ENCODE measurements around the gene CCNYL1.

DNA sequence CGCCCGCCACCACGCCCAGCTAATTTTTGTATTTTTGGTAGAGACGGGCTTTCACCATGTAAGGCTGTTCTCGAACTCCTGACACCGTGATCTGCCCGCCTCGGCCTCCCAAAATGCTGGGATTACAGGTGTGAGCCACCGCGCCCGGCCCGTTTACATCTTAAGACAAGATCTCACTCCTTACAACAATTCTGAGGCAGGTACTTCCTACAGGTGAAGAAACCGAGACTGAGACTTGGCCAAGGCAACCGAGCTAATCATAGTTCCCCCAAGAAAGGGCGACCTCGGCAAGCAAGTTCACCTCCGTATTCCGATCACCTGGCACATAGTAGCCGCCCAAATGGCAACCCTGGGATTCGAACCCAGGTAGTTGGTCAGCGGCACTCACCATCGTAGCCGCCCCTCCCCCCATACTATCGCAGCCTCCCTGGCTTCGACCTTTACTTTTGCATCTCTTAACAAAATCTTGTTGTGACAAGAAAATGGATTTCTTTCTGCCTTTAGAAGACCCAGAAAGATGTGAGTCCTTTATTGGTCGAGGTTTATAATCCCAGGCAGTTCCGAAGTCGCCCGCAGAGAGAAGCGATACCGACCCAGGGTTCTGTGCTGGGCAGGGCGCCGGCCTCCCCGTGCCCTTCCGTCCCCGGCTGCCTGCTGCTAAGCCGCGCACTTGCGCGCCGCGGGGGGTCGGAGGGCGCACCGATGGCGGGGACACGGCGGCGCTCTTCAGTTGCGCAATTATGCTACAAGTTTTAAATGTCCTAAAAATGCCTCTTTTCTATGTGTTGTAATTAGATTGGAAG lies 59.4 kb downstream of the CCNYL1 start:
- TF ChIP-seq, protein P1, sequence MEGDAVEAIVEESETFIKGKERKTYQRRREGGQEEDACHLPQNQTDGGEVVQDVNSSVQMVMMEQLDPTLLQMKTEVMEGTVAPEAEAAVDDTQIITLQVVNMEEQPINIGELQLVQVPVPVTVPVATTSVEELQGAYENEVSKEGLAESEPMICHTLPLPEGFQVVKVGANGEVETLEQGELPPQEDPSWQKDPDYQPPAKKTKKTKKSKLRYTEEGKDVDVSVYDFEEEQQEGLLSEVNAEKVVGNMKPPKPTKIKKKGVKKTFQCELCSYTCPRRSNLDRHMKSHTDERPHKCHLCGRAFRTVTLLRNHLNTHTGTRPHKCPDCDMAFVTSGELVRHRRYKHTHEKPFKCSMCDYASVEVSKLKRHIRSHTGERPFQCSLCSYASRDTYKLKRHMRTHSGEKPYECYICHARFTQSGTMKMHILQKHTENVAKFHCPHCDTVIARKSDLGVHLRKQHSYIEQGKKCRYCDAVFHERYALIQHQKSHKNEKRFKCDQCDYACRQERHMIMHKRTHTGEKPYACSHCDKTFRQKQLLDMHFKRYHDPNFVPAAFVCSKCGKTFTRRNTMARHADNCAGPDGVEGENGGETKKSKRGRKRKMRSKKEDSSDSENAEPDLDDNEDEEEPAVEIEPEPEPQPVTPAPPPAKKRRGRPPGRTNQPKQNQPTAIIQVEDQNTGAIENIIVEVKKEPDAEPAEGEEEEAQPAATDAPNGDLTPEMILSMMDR (IDR thresholded peaks at IDR 0.05) = no peak
- TF ChIP-seq POLR2AphosphoS5 (IDR thresholded peaks at IDR 0.05) = no peak

All from prostate gland (tissue), 2 donors.